RWPE2 (cell line): ENCODE measurements around the gene EPS15.
A peak's percentile ranks its signal among the peaks of the same experiment; 100 is the strongest.
"Not testable (repeated sequence)": the region's sequence is repeated elsewhere in the genome, so short reads cannot be mapped to it uniquely, and the experiment has no call there.

ENCODE experiments used
- ATAC-seq: fragments of 200-7000 bp; cut with Tn5 transposase; 3 replicates; pipeline ENCODE4 v1.9.1; 2021; ENCODE audit warnings: low read depth
- DNase-seq: peaks from one replicate; pipeline ENCODE4 v3.0.0-alpha.2; 2020; ENCODE audit warnings: low spot score
- H3K27ac ChIP-seq: fragments of 450-650 bp; 2 replicates; pipeline ENCODE4 v1.5.1; 2017; ENCODE audit warnings: mild to moderate bottlenecking; ENCODE audit not compliant: poor library complexity, severe bottlenecking
- H3K27me3 ChIP-seq: fragments of 250-450 bp; sonication (Bioruptor Pico); 2 replicates; pipeline ENCODE4 v1.5.1; 2021; ENCODE audit warnings: mild to moderate bottlenecking, moderate library complexity; ENCODE audit not compliant: insufficient read depth, poor library complexity, severe bottlenecking
- H3K36me3 ChIP-seq: fragments of 250-450 bp; sonication (Bioruptor Pico); 2 replicates; pipeline ENCODE4 v1.5.1; 2020; ENCODE audit warnings: low read depth, mild to moderate bottlenecking, moderate library complexity
- H3K4me1 ChIP-seq: fragments of 250-450 bp; sonication (Bioruptor Pico); 2 replicates; pipeline ENCODE4 v1.5.1; 2021; ENCODE audit warnings: mild to moderate bottlenecking, moderate library complexity; ENCODE audit not compliant: insufficient read depth, poor library complexity, severe bottlenecking
- H3K4me3 ChIP-seq: fragments of 250-450 bp; sonication (Bioruptor Pico); 2 replicates; pipeline ENCODE4 v1.5.1; 2021; ENCODE audit warnings: mild to moderate bottlenecking, moderate library complexity; ENCODE audit not compliant: severe bottlenecking
- H3K9me3 ChIP-seq: fragments of 250-450 bp; sonication (Bioruptor Pico); 2 replicates; pipeline ENCODE4 v1.5.1; 2021; ENCODE audit warnings: mild to moderate bottlenecking, moderate library complexity; ENCODE audit not compliant: severe bottlenecking
- CTCF ChIP-seq: fragments of 450-650 bp; IDR thresholded peaks from one replicate; pipeline ENCODE4 v1.5.1; 2017; ENCODE audit warnings: mild to moderate bottlenecking, moderate library complexity; ENCODE audit not compliant: poor library complexity, severe bottlenecking

The EPS15 gene

GRCh38 chr1:51537568-51537967 is 18.5 kb upstream of the EPS15 start:
- ATAC-seq, result no peak
- no peaks in the 10 kb centered on the region for H3K36me3 ChIP-seq
- no peak for TF ChIP-seq CTCF
- H3K27ac ChIP-seq, result no peak overlapping the region
- H3K4me3 ChIP-seq, result no peak overlapping the region
- DNase-seq, result no peak
- peaks cover 12% of the 10 kb centered on the region for H3K4me1 ChIP-seq
- no peaks in the 10 kb centered on the region for H3K27me3 ChIP-seq
- no peaks in the 10 kb centered on the region for H3K9me3 ChIP-seq

GRCh38 chr1:51535006-51535592 is 16.0 kb upstream of the EPS15 start:
- TF ChIP-seq CTCF, result peak; percentile 88
- no peaks in the 10 kb centered on the region for H3K36me3 ChIP-seq
- H3K4me1 ChIP-seq, result no peaks in the 10 kb centered on the region
- DNase-seq (no peak), ATAC-seq (peak; percentile 70; the same call in 2 of the 3 replicates)
- no peak overlapping the region for H3K27ac ChIP-seq
- H3K4me3 ChIP-seq, result no peak overlapping the region
- H3K27me3 ChIP-seq, result no peaks in the 10 kb centered on the region
- no peaks in the 10 kb centered on the region for H3K9me3 ChIP-seq

GRCh38 chr1:51534447-51534846 is 15.4 kb upstream of the EPS15 start:
- no peak overlapping the region for H3K27ac ChIP-seq
- no peak for DNase-seq
- H3K4me1 ChIP-seq, result no peaks in the 10 kb centered on the region
- no peak for TF ChIP-seq CTCF
- no peaks in the 10 kb centered on the region for H3K27me3 ChIP-seq
- H3K9me3 ChIP-seq, result no peaks in the 10 kb centered on the region
- H3K36me3 ChIP-seq, result no peaks in the 10 kb centered on the region
- no peak overlapping the region for H3K4me3 ChIP-seq
- ATAC-seq, result no peak

- Histone ChIP-seq H3K4me1 (no peaks in the 10 kb centered on the region), H3K4me3 (no peak overlapping the region), H3K9me3 (no peaks in the 10 kb centered on the region), H3K27me3 (no peaks in the 10 kb centered on the region), H3K27ac (no peak overlapping the region), H3K36me3 (no peaks in the 10 kb centered on the region)
- TF ChIP-seq CTCF, result no peak
- ATAC-seq (no peak), DNase-seq (no peak)
Measured at GRCh38 chr1:51532853-51533252, 13.8 kb upstream of the EPS15 start.

- H3K4me3 ChIP-seq, H3K4me1 ChIP-seq, DNase-seq, H3K27ac ChIP-seq, ATAC-seq, H3K27me3 ChIP-seq, H3K9me3 ChIP-seq, H3K36me3 ChIP-seq: not testable (repeated sequence)
Measured at GRCh38 chr1:51530447-51530846, 11.4 kb upstream of the EPS15 start.
